NCI-H1694 treated with DMSO at 0.1 percent for 48 hours (cell line): ENCODE data around the gene C1orf226.
"Not testable (repeated sequence)": the region's sequence is repeated elsewhere in the genome, so short reads cannot be mapped to it uniquely, and the experiment has no call there.

Source experiments
- DNase-seq: peaks from one replicate; lab custom pipeline; 2025; lab: John Stamatoyannopoulos, UW

Gene C1orf226

GRCh38 chr1:162407539-162407938, 26.0 kb downstream of the C1orf226 start:
- no peak for DNase-seq

- DNase-seq, result no peak
Measured at GRCh38 chr1:162412002-162412401, 30.5 kb downstream of the C1orf226 start, which contains the start of gene SH2D1B. Gene SH2D1B, minus strand, starts transcription at chr1:162412136. Its CDS starts 120 bp downstream, at chr1:162412016.

DNA sequence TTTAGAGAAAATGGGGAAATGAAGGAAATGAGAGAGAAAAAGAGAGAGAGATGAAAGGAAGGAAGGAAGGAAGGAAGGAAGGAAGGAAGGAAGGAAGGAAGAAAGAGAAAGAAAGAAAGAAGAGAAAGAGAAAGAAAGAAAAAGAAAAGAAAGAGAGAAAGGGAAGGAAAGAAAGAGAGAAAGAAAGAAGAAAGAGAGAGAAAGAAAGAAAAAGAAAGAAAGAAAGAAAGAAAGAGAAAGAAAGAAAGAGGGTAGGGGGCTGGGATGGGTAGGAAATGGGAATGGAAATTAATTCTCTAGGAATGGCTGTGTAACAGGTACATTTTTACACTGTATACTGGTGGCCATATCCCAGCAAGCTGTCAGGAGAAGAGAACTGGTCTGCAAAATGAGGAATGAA, 34.7 kb downstream of the C1orf226 start:
- DNase-seq, result no peak

- no peak for DNase-seq
Measured at GRCh38 chr1:162416909-162417308, 35.4 kb downstream of the C1orf226 start.

GRCh38 chr1:162417650-162418049, 36.1 kb downstream of the C1orf226 start:
- DNase-seq, result no peak

GRCh38 chr1:162418584-162418983, 37.1 kb downstream of the C1orf226 start:
- DNase-seq, result not testable (repeated sequence)

- DNase-seq, result not testable (repeated sequence)
Measured at GRCh38 chr1:162419450-162419931, 38.0 kb downstream of the C1orf226 start.

DNA sequence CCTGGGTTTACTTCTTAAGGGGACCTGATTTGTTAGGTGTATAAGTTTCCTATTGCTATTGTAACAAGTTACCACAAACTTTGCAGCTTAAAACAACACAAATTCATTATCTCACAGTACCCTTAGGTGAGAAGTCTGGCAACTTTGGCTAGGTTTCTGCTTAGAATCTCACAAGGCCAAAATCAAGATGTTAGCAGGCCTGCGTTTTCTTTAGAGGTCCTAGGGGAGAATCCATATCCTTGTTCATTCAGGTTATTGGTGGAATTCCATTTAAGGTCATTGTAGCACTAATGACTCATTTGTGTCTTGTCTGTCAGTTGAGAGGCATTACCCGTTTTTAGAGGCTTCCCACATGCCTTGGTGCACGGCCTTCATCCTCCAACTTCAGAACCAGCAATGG, 38.6 kb downstream of the C1orf226 start:
- DNase-seq, result no peak

DNA sequence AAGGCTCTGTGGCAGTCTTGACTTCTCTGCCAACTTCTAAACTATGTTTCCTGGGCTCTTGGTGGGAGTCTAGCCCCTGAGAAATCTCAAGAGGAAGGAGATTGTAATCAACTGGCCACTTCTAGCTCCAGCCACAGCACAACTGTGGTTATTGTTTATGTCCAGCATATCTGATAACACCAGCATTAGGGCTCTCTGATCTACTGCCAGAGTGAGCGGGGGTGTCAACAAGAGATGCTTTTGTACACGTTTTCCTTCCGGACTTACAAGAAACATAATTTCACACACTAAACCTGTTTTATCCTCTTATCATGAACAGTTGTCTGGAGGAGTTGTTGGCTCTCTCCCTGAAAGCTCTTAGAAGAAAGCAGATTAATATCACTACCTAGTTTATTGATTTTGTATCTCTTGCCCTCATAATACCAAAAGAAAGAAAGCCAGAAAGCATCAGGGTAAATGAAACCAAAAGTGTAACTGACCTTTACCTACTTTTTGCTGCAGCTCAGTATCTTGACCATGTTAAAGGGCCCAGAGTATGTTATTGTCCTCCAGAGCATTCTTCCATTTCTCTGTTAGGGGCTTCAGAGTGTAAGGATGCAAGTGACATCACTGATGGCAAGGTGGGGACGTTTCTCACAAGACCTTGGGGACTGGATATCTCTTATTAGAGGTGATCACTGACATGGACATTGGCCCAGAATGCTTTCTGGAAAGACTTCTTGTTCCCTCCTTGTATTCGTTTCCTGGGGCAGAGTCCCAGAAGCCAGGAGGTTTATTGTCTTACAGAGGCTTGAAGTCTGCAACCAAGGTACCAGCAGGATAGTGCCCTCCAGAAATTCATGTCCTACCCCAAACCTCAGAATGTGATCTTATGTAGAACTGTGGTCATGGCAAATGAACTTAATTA, 40.0 kb downstream of the C1orf226 start:
- DNase-seq, result no peak

DNA sequence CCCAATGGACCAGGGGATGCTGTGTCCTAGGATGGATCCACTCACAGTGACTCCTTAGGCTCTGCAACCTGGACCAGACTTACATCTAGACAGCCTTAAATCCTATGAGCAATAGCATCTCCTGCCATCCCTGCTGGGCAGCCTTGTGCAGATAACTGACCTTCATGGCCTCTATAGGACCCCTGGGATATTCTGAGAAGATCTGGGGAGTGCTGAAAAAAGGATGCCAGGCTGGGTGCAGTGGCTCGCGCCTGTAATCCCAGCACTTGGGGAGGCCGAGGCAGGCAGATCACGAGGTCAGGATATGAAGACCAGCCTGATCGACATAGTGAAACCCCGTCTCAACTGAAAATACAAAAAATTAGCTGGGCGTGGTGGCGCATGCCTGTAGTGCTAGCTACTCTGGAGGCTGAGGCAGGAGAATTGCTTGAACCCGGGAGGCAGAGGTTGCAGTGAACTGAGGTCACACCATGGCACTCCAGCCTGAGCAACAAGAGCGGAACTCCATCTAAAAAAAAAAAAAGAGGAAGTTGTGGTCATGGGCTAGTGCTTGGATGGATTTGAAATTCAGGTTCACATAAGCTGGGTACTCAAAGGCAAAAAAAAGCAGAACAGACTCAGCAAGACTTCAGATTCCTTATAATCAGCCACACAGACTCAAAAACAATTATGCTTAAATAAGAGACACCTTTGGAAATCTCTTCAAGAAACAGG, 41.3 kb downstream of the C1orf226 start:
- DNase-seq, result no peak

- no peak for DNase-seq
Measured at GRCh38 chr1:162430583-162430982, 49.1 kb downstream of the C1orf226 start.

DNA sequence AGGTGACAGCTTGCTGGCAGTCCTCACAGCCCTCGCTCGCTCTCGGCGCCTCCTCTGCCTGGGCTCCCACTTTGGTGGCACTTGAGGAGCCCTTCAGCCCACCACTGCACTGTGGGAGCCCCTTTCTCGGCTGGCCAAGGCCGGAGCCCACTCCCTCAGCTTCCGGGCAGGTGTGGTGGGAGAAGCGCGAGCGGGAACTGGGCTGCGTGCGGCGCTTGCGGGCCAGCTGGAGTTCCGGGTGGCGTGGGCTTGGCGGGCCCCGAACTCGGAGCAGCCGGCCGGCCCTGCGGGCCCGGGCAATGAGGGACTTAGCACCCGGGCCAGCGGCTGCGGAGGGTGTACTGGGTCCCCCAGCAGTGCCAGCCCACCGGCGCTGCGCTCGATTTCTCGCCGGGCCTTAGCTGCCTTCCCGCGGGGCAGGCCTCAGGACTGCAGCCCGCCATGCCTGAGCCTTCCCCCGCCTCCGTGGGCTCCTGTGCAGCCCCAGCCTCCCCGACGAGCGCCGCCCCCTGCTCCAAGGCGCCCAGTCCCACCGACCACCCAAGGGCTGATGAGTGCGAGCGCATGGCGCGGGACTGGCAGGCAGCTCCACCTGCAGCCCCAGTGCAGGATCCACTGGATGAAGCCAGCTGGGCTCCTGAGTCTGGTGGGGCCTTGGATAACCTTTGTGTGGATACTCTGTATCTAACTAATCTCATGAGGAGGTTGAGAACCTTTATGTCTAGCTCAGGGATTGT, 51.6 kb downstream of the C1orf226 start:
- not testable (repeated sequence) for DNase-seq
